SW 1271 (cell line): ENCODE data around the gene KPNB1.

ENCODE experiments used
- DNase-seq, 2 experiments: peaks; one replicate each; lab custom pipeline; 2025; lab: John Stamatoyannopoulos, UW

The KPNB1 gene

DNA sequence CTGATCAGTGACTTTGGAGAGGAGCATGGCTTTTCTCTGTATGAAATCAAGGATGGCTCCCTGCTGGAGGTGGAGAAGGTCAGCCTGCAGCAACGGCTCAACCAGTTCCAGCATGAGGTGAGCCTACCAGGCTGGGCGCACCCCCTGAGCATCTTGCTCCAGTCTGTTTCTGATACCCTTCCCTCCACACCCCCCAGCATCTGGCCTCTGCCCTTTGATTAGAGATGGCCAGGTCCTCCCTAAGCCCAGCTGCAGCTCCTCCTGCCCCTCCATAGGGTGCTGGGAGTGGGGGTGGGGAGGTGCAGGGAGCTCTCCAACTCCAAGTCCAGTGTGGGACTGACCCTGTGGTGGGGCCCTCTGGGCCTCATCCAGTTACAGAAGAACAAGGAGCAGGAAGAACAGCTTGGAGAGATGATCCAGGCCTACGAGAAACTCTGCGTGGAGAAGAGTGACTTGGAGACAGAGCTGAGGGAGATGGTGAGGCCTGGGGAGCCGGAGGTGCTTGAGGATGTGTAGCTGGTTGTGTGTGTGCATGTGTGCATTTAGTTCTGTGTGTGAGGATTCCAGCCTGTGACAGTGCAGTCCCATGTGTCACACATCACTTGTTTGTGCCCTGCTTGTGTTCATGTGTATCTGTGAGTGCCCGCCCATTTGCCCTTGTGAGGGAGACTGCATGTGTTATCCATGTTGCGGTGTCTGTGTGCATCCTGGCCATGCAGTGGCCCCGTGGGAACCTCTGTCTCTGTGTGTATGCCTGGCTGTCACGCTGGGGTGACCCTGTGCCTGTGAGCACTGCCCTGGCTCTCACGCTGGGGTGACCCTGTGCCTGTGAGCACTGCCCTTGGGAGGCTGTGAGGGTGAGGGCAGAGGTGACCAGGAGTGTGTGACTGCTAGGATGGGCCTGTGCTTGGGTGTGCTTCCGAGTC is 47.3 kb downstream of the KPNB1 start:
- DNase-seq = no peak

DNA sequence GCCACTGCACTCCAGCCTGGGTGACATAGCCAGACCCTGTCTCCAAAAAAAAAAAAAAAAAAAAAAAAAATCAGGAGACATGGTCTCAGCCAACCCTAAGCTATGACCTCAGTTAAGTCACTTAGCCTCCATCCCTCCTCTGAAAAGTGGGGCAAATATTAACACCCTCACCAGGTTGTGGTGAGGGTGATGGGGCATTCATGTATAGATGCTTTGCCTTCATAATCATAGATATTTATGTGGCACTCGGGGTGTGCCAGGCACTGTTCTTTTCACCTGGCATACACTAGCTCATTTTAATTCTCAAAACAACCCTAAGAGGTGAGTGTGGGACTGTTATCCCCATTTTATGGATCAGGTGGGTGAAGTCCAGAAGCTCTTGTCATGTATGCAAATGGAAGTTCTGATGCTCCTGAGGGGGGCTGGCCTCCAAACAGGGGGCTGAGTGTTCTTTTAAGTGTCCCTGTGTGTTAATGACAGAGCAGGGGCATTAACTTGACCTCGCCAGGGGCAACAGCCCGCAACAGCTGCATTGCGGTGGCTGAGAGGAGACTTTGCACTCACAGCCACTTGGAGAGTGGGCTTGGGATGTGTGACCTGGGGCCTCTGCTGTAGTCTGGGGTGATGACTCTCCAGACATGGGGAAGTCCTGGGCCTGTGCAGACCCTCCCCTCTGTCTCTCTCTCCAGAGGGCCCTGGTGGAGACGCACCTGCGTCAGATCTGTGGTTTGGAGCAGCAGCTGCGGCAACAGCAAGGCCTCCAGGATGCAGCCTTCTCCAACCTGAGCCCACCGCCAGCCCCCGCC is 48.4 kb downstream of the KPNB1 start:
- DNase-seq = no peak

GRCh38 chr17:47698749-47699535 is 49.2 kb downstream of the KPNB1 start:
- peak in 1 of 2 experiments; percentile 39 for DNase-seq

DNA sequence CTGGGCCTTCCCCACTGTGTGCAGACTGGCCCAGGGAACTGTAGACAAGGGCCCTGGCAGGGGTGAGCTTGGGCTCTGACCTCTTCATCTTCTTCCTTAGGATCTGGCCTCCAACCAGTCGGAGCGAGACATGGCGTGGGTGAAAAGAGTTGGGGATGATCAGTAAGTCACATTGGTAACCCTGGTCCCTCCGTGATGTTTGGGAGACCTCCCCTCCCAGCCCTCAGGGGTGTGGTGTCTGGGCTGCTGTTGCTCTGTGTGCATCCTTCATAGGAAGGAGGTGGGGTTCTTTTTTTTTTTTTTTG is 49.8 kb downstream of the KPNB1 start:
- no peak for DNase-seq

DNA sequence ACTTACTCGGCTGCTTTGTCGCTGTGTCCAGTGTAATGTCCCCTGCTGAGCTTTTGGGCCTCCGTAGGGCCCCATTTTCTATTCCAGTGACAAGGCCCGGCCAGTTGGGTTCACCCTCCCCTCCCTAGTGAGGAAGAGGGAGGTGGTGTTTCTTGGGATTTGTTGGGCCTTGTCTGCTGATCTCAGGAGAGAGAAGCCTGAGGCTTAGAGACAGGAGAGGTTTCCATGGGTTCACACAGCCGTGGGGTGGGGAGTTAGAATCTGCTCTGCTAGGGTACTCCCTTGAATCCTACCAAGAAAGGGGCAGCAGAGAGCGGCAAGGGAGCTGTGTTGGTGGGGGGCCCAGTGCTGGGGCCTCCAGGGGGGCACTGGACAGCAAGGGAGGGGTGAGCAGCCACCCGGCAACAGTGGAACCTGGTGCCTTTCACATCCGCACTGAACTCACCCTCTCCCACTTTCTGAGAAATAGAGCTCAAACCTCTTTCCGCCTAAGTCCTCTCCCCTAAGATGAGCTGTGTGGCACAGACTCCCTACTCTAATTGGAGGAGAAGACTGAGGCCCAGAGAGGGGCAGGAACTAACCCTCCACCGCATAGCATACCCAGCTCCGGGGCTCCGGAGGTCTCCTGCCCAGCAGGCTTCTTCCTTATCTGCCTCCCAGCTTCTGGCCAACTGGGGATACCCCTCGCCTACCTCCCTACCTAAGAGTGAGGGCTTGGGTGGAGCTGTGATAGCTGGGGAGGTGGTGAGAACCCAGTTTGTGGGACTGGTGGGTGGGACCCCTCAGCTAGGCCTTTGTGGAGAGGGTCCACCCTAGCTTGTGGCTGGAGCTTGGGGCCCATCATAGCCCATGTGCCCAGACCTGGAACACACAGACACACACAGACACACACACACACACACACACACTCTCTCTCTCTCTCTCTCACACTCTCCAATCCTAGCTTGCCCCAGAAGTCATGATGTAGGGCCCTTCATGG is 51.0 kb downstream of the KPNB1 start:
- no peak for DNase-seq

GRCh38 chr17:47701608-47702007 is 51.9 kb downstream of the KPNB1 start:
- DNase-seq = no peak

GRCh38 chr17:47702391-47702995 is 52.8 kb downstream of the KPNB1 start:
- DNase-seq = no peak

DNA sequence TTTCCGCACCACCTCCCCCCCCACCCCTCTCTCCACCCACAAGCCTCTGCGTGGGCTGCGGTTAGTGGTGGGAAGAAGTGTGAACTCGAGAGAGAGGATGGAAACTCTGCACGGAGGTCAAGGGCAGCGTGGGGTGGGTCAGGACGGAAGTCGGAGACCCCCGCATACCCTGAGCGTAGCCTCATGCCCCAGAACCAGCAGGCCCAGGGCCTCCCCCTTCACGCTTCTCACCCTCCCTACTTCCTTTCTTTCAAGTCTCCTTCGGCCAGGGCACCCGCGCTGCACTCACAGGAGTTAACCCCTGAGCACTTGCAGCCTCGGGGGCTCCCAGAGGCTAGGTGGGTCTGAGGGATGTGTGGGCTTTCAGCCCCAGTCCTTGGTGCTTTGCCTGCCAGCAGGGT is 53.5 kb downstream of the KPNB1 start:
- no peak for DNase-seq

GRCh38 chr17:47703671-47704070 is 54.0 kb downstream of the KPNB1 start:
- no peak for DNase-seq

DNA sequence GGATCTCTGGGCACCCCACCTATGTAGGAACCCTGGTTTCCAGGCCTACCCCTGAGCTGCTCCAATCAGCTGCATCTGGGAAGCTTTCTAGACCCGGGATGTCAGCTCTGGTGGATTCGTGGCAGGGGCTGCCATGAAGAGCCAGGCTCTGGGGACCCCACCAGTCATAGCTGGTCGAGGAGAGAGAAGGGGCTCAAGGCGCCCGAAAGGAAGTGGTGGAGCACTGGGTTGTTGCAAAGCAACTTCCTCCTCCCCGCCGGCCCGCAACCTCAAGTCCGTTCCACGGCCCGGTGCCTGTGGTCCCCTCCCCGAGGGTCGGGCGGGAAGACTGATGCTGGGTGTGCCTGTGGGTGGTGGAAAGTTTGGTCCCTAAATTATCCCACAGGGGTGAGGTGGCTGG is 54.4 kb downstream of the KPNB1 start:
- no peak for DNase-seq

GRCh38 chr17:47704736-47705135 is 55.0 kb downstream of the KPNB1 start:
- DNase-seq = no peak

- DNase-seq = no peak
Measured at GRCh38 chr17:47705536-47706530, 56.1 kb downstream of the KPNB1 start.

- DNase-seq = no peak
Measured at GRCh38 chr17:47707056-47707804, 57.5 kb downstream of the KPNB1 start.

- no peak for DNase-seq
Measured at GRCh38 chr17:47707884-47708283, 58.2 kb downstream of the KPNB1 start.

- DNase-seq = no peak
Measured at GRCh38 chr17:47708312-47708863, 58.7 kb downstream of the KPNB1 start.

GRCh38 chr17:47708864-47709541 is 59.3 kb downstream of the KPNB1 start:
- DNase-seq = no peak

GRCh38 chr17:47709594-47709993 is 59.9 kb downstream of the KPNB1 start:
- no peak for DNase-seq
